Embryonic facial prominence (tissue), 1 donor: ENCODE measurements around the gene RAB43.
A peak's percentile ranks its signal among the peaks of the same experiment; 100 is the strongest.
"Not testable (repeated sequence)": the region's sequence is repeated elsewhere in the genome, so short reads cannot be mapped to it uniquely, and the experiment has no call there.

Source experiments
- DNase-seq: peaks from one replicate; pipeline ENCODE4 v3.0.0-alpha.2; 2016; ENCODE audit errors: extremely low spot score

Gene RAB43

DNA sequence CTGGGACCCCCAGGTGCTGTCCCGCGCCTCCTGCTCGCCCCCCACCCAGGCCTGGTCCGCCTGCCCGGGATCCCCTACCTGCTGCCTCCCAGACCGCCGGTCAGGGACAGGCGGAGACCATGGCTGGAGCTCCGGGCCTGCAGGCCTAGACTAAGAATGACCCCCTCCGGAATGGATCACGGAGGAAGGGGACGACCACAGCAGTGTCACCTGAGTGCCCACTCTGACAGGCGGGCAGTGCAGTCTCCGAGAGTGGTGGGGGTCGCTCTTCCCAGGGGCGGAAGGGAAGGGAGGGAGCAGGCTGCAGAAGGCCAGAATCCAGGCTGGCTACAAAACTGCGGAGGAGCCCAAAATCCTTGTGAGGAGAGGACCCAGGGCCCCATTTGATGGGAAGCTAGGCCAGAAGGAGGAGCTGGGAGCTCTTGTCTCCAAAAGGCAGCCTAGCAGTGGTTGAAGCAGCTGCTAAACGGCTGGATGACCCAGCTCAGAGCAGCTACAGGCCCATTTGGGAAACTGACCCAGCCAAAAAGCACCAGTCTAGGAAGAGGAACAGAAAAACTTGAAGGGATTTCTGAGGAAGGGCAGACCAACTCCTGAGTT is 908 bp upstream of the RAB43 start:
- no peak for DNase-seq

- DNase-seq, result no peak
These were observed 400 bp downstream of the RAB43 start for GRCh38 chr3:129121016-129121791.

- DNase-seq, result peak; percentile 56
These were observed 1.2 kb downstream of the RAB43 start for GRCh38 chr3:129120254-129121004.

DNA sequence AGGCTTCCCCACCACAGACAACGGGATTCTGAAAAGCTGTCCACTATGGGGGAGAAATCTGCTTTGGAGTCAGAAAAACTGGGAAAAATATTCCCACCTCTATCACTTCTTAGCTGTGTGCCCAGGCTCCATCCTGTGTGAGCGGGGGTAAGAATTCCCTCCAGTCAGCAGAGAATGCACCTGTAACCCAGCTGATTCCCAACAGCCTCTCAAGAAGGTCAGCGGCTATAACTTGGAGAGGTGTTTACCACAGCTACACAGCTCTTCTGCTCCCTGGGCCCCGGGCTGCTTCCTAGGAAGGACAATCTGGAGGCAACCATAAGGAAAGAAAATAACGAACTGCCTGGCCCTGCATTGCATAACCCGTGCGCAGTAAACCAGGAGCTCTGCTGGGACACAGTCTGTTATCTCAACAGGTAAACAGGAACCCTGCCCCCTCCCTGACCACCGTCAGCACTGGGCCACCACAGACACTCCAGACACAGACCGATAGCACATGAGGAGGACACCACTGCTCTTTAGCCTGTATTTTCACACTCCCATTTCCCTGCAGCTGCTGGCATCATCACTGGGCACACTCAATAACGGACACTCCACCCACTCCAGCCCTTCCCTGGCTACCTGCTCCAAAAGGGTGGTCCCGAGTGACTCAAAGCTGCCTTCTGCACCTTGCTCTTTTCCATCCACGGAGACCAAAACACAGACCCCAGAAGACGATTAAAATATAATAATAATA is 2.1 kb downstream of the RAB43 start:
- DNase-seq, result no peak

DNA sequence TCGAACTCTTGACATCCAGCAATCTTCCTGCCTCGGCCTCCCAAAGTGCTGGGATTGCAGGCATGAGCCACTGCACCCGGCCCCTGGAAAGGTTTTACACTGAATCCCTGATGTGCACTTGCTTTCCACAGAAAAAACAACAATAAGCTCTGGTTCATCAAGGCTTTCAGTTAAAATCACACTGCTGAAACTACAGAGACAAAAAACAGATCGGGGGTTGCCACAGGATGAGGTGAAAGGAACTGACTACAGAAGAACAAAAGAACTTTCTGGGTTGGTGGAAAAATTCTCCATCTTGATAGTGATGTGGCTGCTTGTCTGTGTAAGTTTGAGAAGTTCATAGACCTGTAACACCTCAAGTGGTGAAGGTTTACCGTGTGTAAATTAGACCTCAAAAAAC is 2.9 kb downstream of the RAB43 start:
- no peak for DNase-seq

DNA sequence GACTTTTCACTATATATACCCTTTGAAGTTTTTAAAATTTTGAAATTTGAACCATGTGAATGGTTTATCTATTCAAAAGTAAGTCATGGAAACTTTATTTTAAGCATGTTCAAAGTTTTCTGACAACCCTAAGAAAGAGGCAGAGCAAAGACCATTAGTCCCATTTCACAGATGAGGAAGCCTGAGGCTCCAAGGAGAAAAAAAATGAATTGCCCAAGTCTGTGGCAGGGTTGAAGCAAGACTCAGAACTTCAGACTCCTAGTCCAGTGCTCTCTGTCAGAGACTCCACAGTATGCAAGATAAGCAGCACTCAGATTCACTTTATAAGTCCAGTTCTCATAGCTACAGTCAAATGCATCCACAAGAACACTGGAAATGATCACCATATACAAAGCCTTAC is 4.5 kb downstream of the RAB43 start:
- no peak for DNase-seq

- DNase-seq, result no peak
These were observed 5.1 kb downstream of the RAB43 start for GRCh38 chr3:129116482-129116946.

GRCh38 chr3:129114455-129114854 is 7.1 kb downstream of the RAB43 start:
- no peak for DNase-seq

DNA sequence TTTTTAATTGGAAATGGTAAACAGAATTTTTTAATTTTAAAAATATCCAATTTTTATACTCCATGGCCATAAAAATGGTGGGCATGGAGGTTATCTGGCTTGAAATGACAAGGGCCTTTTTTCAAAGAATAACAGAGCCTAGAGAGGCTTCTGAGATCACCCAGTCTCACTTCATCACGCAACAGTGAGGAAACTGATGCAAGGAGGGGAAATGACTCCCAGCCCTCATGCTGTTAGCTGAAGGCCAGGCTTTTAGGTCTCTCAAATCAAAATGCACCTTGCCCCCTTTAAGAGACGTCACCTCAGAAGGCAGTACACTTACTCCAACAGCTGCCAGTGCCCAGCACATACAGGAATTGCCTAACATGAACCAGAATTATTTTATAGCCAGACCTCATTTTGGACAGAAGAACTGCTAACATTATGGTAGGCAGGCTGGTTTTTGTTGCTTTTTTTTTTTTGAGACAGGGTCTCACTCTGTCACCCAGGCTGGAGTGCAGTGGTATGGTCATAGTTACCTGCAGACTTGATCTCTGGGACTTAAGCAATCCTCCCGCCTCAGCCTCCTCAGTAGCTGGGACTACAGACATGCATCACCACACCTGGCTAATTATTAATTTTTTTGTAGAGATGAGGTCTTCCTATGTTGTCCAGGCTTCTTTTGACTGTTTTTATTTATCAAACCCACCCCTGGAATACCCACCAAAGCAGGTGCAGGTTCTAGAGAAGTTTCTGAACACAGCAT is 9.1 kb downstream of the RAB43 start:
- DNase-seq, result no peak

- not testable (repeated sequence) for DNase-seq
These were observed 10.4 kb downstream of the RAB43 start for GRCh38 chr3:129111076-129111780.

DNA sequence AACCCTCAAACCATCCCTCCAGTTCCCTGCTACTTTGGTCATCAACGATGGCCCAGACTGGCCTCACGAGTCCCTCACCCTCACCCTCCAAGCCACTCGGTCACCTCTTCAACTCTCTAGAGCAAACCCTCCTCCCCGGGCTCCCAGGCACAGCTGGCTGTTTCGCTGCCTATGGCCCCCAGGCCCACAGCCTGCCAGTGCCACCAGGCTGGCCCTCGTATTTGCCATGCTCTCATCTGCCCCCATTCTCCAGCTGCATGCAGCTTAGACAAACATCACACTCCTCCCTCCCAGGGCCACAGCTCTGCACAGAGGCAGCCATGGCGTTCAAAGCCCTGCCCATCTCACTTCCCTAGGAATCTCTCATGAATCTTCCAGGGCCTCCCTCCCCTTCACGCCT is 13.8 kb downstream of the RAB43 start:
- no peak for DNase-seq

- DNase-seq, result no peak
These were observed 14.6 kb downstream of the RAB43 start for GRCh38 chr3:129106866-129107565.

DNA sequence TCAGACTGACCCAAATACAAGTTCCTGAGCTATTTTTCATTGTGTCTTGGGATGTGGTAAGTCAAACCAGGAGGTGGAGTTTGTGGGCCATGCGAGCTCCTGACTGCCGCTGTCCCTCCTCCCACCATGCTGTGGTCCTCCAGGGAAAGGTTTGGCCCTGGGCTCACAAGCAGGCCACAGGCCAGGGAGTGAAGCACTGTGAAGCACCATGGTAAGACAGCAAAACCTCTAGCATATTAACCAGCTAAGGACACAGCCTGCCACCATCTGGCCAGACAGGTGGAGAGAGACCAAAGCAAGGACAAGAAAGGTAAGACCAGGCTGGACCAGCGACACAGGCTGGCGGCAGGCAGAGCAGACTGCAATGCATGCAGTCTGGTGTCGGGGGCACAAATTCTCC is 15.3 kb downstream of the RAB43 start:
- DNase-seq, result no peak

- DNase-seq, result no peak
These were observed 15.7 kb downstream of the RAB43 start for GRCh38 chr3:129105862-129106261.

- no peak for DNase-seq
These were observed 17.0 kb downstream of the RAB43 start for GRCh38 chr3:129104498-129105079.

GRCh38 chr3:129104051-129104450 is 17.6 kb downstream of the RAB43 start:
- no peak for DNase-seq

DNA sequence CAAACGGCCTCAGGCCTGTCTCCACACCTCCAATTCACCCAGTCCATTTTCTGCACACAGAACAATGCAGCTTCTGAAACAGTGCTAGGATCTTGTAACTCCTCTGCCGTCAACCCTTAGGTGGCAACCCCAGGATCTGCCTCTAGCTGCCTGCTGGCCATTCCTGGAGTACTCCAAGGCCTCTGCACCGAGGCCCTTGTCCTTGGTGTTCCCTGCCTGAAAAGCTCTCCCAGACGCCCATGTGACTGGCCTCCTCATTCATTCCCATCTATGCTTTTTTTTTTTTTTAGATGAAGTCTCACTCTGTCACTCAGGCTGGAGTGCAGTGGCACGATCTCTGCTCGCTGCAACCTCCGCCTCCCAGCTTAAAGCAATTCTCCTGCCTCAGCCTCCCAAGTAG is 18.3 kb downstream of the RAB43 start:
- no peak for DNase-seq

DNA sequence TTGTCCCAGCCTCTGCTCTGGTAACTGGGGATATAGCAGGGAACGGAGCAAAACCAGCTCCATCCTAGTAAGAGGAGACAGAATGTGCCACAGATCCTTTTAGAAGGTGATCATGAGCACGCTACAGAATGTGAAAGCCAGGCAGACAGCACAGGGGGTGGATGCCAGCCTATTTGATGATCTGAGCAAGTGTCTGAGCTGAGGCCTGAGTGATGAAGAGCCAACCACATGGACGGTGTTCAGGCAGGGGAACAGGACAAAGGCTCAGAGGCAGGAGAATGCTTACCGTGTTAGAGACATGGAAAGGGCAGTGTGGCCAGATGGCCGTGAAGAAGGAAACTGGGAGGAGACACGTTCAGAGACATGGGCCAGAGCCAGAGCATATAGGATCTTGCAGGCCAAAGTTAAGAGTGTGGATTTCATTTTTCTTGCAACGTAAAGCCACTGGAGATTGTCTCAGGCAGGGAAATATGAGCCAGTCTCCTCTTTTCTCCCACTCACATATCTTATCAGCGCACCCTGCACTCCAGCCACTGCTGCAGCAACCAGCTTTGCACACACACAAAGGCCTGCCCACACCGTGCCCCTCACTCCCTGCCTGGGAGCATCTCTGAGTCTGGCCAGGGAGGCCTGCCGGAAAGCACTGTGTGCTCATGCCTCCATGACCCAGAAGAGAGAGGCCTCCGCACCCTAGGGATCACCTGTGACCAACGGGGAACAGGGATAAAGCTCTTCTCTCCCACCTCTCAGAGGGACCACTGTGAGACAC is 20.1 kb downstream of the RAB43 start:
- DNase-seq, result no peak

DNA sequence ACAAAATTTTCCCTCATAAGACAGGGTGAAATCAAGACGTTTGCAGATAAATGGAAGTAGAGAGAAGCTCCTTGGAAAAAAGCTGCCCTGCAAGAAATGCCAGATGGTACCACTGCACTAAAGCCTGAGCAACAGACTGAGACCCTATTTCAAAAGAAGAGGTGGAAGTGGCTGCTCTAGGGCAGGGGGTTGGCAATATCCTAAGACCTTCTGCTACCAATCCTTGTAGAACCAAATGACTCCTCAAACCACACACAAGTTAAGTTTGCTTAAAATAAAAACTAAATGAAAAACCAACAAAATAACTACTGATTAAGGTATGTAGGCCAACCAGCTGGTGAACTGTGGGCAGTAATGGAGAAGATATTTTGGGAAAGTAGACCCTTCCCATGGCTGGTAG is 21.3 kb downstream of the RAB43 start:
- no peak for DNase-seq
